Measurements from ENCODE around the gene REC114. TPM values are rescaled to one million over a fixed set of nuclear protein-coding genes. Genes with fewer than 3 reads are reported as not detected.

The REC114 gene
- total RNA-seq, 1 experiment from 2014 or later, result not detected

DNA sequence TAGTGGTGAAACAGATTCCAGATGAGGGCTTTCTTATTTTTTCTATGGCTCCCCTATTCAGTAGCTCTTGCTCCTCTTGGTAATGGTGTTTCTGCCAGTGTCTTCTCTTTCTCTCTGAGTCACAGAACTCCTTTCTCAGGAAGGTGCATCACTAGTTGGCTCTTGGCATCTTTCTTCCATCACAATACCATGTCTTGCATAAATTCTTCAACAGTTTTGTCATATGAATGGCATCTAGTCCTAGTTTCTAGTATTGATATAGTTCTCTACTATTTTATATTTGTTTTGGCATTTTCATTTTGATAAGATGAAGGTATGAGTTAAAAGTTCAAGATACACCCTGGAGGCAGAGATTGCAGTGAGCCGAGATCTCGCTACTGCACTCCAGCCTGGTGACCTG, 51.0 kb downstream of the REC114 start:
- Histone ChIP-seq H3K9me2 (ENCODE audit: insufficient read depth) (no peaks in the 10 kb centered on the region), H3K4me1 (ENCODE audit: control insufficient read depth in 1 of 2, insufficient read depth in 2 of 2, low read length in 2 of 2) (no peaks in the 10 kb centered on the region), H3K9ac (ENCODE audit: low read length) (no peak overlapping the region), H3K4me3 (replicated peaks in 1 of 2; ENCODE audit: low read depth in 1 of 2, low read length in 2 of 2) (no peak overlapping the region), H3K36me3 (ENCODE audit: control insufficient read depth in 1 of 2, insufficient read depth in 2 of 2, low read length in 2 of 2) (no peaks in the 10 kb centered on the region), H2AFZ (ENCODE audit: low read depth, low read length, poor library complexity, severe bottlenecking) (no peak overlapping the region), H3K9me3 (ENCODE audit: control insufficient read depth in 1 of 2, insufficient read depth in 1 of 2, low read depth in 1 of 2, low read length in 2 of 2) (no peaks in the 10 kb centered on the region), H3K4me2 (ENCODE audit: low read length) (no peak overlapping the region), H3K27me3 (ENCODE audit: insufficient read depth, low read length) (peaks cover 12% of the 10 kb centered on the region), H4K20me1 (ENCODE audit: insufficient read depth) (no peaks in the 10 kb centered on the region), H3K79me2 (ENCODE audit: insufficient read depth, low read length) (no peaks in the 10 kb centered on the region), H3K27ac (ENCODE audit: low read depth, low read length) (no peak overlapping the region)
- no TSS peak for BruUV-seq (replicated peaks)
- POLR2A ChIA-PET, result no interaction called here
- RAD21 ChIA-PET (ENCODE audit: low non-redundant PET in 1 of 2, low total read pairs in 2 of 2, uncharacterized antibody in 2 of 2, unreplicated experiment in 2 of 2), result no interaction called here
- intact Hi-C loops (cut with micrococcal nuclease), result no loop called here
- TF ChIP-seq, protein P1, sequence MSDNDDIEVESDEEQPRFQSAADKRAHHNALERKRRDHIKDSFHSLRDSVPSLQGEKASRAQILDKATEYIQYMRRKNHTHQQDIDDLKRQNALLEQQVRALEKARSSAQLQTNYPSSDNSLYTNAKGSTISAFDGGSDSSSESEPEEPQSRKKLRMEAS (IDR thresholded peaks at IDR 0.05), result no peak
- CTCF ChIA-PET, result no interaction called here
- ATAC-seq (no peak), DNase-seq (ENCODE audit: low read depth, low spot score) (no peak)

DNA sequence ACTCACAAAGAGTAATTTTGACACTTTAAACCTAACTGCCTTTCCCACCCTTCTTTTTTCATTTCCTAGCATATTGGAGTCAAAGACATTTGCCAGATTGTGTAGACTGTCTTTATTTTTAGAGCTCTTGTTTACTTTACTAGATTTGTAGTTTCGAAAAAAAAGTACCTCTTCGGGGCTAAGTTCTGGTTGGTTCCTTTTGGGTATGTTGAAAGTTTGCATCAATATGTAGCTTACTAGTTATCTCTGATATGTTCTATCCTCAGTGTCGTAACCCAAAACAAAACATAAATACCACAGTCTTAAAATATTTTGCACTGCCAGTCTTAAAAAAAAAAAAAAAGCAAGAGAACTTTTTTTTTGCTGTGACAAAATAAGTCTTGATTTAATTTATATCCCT, 52.2 kb downstream of the REC114 start:
- no peaks in the 10 kb centered on the region for H3K9me2 ChIP-seq (ENCODE audit: insufficient read depth)
- RAD21 ChIA-PET (ENCODE audit: low non-redundant PET in 1 of 2, low total read pairs in 2 of 2, uncharacterized antibody in 2 of 2, unreplicated experiment in 2 of 2), result no interaction called here
- no peak overlapping the region for H2AFZ ChIP-seq (ENCODE audit: low read depth, low read length, poor library complexity, severe bottlenecking)
- no peaks in the 10 kb centered on the region for H4K20me1 ChIP-seq (ENCODE audit: insufficient read depth)
- H3K79me2 ChIP-seq (ENCODE audit: insufficient read depth, low read length), result no peaks in the 10 kb centered on the region
- H3K9me3 ChIP-seq (ENCODE audit: control insufficient read depth in 1 of 2, insufficient read depth in 1 of 2, low read depth in 1 of 2, low read length in 2 of 2), result no peaks in the 10 kb centered on the region
- no peak for TF ChIP-seq EGR1 (IDR thresholded peaks at IDR 0.05; ENCODE audit: low read depth)
- TF ChIP-seq SIN3A (IDR thresholded peaks at IDR 0.05; ENCODE audit: low read depth), result no peak
- no peak for TF ChIP-seq JUND (IDR thresholded peaks at IDR 0.05)
- TF ChIP-seq ZNF274 (IDR thresholded peaks at IDR 0.05; ENCODE audit: low read depth, low read length), result no peak
- TF ChIP-seq POLR2AphosphoS5 (IDR thresholded peaks at IDR 0.05; ENCODE audit: low read depth, low read length), result no peak
- no peak for TF ChIP-seq EZH2 (IDR thresholded peaks at IDR 0.05)
- TF ChIP-seq, protein P2, sequence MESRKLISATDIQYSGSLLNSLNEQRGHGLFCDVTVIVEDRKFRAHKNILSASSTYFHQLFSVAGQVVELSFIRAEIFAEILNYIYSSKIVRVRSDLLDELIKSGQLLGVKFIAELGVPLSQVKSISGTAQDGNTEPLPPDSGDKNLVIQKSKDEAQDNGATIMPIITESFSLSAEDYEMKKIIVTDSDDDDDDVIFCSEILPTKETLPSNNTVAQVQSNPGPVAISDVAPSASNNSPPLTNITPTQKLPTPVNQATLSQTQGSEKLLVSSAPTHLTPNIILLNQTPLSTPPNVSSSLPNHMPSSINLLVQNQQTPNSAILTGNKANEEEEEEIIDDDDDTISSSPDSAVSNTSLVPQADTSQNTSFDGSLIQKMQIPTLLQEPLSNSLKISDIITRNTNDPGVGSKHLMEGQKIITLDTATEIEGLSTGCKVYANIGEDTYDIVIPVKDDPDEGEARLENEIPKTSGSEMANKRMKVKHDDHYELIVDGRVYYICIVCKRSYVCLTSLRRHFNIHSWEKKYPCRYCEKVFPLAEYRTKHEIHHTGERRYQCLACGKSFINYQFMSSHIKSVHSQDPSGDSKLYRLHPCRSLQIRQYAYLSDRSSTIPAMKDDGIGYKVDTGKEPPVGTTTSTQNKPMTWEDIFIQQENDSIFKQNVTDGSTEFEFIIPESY (IDR thresholded peaks at IDR 0.05; ENCODE audit: extremely low read depth, insufficient replicate concordance, low read length), result no peak
- TF ChIP-seq EZH2phosphoT487 (IDR thresholded peaks at IDR 0.05; ENCODE audit: borderline replicate concordance), result no peak
- TF ChIP-seq POLR2A (IDR thresholded peaks at IDR 0.05; ENCODE audit: borderline replicate concordance, extremely low read depth, insufficient read depth, insufficient read length), result no peak
- no peak for TF ChIP-seq YY1 (IDR thresholded peaks at IDR 0.05; ENCODE audit: extremely low read depth, insufficient replicate concordance, low read depth, low read length)
- TF ChIP-seq RAD21 (IDR thresholded peaks at IDR 0.05; ENCODE audit: low read depth), result no peak
- TF ChIP-seq, protein P3, sequence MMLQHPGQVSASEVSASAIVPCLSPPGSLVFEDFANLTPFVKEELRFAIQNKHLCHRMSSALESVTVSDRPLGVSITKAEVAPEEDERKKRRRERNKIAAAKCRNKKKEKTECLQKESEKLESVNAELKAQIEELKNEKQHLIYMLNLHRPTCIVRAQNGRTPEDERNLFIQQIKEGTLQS (IDR thresholded peaks at IDR 0.05), result no peak
- TF ChIP-seq, protein P4, sequence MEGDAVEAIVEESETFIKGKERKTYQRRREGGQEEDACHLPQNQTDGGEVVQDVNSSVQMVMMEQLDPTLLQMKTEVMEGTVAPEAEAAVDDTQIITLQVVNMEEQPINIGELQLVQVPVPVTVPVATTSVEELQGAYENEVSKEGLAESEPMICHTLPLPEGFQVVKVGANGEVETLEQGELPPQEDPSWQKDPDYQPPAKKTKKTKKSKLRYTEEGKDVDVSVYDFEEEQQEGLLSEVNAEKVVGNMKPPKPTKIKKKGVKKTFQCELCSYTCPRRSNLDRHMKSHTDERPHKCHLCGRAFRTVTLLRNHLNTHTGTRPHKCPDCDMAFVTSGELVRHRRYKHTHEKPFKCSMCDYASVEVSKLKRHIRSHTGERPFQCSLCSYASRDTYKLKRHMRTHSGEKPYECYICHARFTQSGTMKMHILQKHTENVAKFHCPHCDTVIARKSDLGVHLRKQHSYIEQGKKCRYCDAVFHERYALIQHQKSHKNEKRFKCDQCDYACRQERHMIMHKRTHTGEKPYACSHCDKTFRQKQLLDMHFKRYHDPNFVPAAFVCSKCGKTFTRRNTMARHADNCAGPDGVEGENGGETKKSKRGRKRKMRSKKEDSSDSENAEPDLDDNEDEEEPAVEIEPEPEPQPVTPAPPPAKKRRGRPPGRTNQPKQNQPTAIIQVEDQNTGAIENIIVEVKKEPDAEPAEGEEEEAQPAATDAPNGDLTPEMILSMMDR (IDR thresholded peaks at IDR 0.05 in 2 of 3, conservative IDR thresholded peaks at IDR 0.05 in 1 of 3; ENCODE audit: borderline replicate concordance in 1 of 3, insufficient read depth in 1 of 3, low read depth in 2 of 3, low read length in 2 of 3), result no peak
- no peak overlapping the region for H3K27ac ChIP-seq (ENCODE audit: low read depth, low read length)
- no peak for DNase-seq (ENCODE audit: low read depth, low spot score)
- H3K36me3 ChIP-seq (ENCODE audit: control insufficient read depth in 1 of 2, insufficient read depth in 2 of 2, low read length in 2 of 2), result no peaks in the 10 kb centered on the region
- H3K27me3 ChIP-seq (ENCODE audit: insufficient read depth, low read length), result peaks cover 12% of the 10 kb centered on the region
- H3K4me3 ChIP-seq (replicated peaks in 1 of 2; ENCODE audit: low read depth in 1 of 2, low read length in 2 of 2), result no peak overlapping the region
- POLR2A ChIA-PET, result no interaction called here
- no TSS peak for BruUV-seq (replicated peaks)
- CTCF ChIA-PET, result no interaction called here
- no peak overlapping the region for H3K4me2 ChIP-seq (ENCODE audit: low read length)
- intact Hi-C loops (cut with micrococcal nuclease), result no loop called here
- no peaks in the 10 kb centered on the region for H3K4me1 ChIP-seq (ENCODE audit: control insufficient read depth in 1 of 2, insufficient read depth in 2 of 2, low read length in 2 of 2)
- no peak for ATAC-seq
- no peak overlapping the region for H3K9ac ChIP-seq (ENCODE audit: low read length)
